OCI-M2 (cell line): ENCODE data around the gene ATP11C.
"Not testable (repeated sequence)": the region's sequence is repeated elsewhere in the genome, so short reads cannot be mapped to it uniquely, and the experiment has no call there.

Experiments
- DNase-seq: peaks from one replicate; lab custom pipeline; 2025; ENCODE audit not compliant: unreplicated experiment; lab: John Stamatoyannopoulos, UW

Gene ATP11C

GRCh38 chrX:139924696-139925095 lies 8.2 kb downstream of the ATP11C start:
- no peak for DNase-seq

DNA sequence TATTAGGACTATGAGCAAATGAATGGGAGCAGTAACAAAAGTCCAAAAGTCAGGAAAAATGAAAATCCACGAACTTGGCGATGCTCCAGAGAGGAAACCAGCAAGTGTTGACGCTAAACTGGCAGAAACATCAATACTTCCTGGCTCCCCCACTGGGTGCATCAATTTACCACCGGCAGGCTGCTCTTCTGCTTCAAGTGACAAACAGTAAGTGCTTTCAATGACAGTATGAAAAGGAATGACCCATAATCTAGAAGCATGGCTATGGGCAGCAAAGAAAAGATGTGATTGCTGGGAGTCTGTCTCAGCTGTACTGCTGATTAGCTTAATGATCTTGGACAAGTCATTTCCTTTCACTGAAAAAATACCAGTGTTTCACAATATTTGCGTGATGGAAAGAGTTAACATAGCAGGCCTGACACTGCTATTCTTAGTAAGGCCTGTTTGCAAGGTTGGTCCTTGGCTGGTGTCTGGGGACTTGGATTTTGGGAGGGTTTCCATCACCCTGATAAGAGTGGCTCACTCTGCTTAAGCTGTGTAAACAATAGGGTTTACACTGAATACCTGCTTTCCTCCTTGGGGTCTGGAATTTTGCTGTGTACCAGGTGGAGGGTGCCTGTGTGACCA lies 8.7 kb downstream of the ATP11C start:
- no peak for DNase-seq

- not testable (repeated sequence) for DNase-seq
Measured at GRCh38 chrX:139921142-139921541, 11.7 kb downstream of the ATP11C start.

DNA sequence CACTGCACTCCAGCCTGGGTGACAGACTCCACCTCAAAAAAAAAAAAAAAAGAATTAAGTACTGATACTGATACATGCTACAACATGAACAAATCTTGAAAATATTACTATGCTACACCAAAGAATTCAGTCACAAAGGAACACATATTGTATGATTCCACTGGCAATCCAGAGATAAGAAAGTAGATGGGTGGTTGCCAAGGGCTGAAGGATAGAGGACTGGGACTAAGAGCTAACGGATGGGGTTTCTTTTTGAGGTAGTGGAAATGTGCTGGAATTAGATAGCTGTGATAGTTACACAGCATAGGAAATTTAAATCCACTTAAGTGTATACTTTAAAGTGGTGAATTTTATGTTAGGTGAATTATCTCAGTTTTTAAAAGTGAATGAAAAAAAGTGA lies 12.5 kb downstream of the ATP11C start:
- DNase-seq = no peak

GRCh38 chrX:139914421-139914820 lies 18.4 kb downstream of the ATP11C start:
- DNase-seq = no peak

DNA sequence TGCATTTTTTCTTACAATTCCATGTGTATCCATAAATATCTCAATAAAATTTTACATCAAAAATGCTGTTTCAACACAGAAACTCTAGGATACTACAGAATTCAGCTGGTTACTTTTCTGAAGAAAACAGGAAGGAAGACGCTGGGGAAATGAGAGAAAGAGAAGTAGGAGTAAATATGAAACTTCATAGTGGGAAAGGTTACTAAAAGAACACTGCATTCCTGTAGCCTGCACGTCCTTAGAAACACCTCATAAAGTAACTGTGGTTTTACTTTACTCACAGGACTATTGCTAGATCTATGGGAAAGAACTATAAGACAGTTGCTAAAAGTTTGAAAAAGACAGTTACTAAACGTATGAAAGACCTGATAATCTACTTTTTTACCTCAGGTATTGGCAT lies 23.1 kb downstream of the ATP11C start:
- DNase-seq = no peak

DNA sequence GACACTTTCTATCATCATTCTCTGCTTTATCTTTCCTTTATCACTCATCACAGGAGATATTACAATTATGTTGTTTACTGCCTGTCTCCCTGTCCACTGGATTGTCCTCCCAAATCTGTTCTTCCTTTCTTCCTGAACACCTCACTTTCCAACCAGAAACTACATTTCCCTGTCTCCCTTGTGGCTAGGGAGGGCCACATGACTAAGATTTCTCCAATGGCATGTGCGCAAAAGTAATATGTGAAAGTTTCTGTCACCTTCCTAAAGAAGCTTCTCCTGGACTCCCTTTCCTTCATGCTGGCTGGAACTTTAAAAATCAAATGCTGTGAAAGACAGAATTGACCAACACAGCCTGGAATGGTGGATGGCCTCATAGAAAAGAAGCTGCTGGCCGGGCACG lies 25.8 kb downstream of the ATP11C start:
- no peak for DNase-seq

DNA sequence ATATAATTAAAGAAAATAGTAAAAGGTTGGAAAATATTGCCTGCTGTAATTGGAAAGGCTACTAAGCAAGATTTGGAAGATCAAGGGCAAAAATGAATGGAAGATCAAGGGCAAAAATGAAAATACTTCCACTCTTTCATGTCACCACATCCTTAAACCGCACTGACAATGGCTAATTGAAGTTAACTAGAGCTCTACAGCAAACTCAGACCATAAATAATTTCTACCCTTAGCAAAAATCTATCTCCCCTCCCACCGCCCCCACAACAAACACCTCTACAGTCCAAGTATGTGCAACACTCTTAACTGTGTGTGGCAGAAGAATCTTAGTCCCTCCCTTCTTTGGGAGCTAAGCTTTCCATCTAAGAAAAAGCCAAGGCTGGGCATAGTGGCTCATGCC lies 27.1 kb downstream of the ATP11C start:
- DNase-seq = no peak

- DNase-seq = no peak
Measured at GRCh38 chrX:139905051-139905450, 27.8 kb downstream of the ATP11C start.

GRCh38 chrX:139903210-139903609 lies 29.6 kb downstream of the ATP11C start:
- DNase-seq = no peak

- DNase-seq = no peak
Measured at GRCh38 chrX:139902559-139902958, 30.3 kb downstream of the ATP11C start.

- DNase-seq = no peak
Measured at GRCh38 chrX:139898334-139898733, 34.5 kb downstream of the ATP11C start.

GRCh38 chrX:139892512-139892911 lies 40.3 kb downstream of the ATP11C start:
- no peak for DNase-seq

DNA sequence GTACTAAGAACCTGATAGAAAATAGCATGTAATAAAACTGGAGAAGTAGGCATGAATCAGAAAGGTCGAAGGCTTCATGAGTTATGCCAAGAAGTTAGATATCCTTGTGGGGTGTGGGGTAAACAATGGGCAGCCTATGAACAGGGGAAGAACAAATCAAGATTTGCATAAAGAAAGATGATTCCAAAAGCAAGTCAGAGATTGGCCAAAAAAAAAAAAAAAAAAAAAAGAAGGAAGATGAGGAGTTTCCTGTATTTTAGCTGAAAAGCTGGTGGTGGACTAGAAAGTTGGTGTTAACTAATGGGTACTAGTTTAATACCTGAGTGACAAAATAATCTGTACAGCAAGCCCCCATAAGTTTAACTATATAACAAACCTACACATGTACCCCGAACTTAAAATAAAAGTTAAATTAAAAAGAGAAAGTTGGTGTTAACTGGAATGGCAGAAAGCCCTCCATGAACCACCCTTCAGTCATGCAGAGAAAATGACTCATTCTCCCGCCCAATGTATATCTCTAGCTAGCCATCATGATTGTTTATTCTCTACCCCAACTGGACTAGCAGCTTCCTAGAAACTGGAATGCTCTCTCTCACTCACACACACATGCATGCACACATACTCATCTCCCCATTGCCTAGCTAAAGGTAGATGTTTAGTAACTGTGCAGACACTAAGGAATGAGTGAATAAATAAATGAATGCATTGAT lies 41.7 kb downstream of the ATP11C start:
- DNase-seq = no peak

- no peak for DNase-seq
Measured at GRCh38 chrX:139889760-139890159, 43.1 kb downstream of the ATP11C start.

DNA sequence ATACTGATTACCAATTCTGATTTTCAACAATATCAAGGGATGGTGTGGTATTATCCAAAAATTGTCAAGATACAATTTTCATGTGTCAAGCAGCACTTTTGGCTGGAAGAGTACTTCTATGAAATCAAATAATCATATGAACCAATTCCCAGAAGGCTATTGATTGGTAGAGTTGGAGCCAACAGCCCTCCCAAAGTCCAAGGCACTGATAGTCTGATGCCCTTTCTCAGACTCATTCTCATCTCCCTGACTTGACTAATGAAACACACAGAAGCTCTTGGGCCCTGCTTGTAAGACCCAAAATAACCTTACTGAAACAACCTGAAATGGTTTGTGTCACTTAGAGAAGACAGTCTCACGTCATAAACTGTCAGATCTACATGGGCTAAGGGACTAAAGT lies 48.9 kb downstream of the ATP11C start:
- DNase-seq = no peak

- no peak for DNase-seq
Measured at GRCh38 chrX:139882299-139882698, 50.6 kb downstream of the ATP11C start.

- DNase-seq = no peak
Measured at GRCh38 chrX:139881572-139881971, 51.3 kb downstream of the ATP11C start.

DNA sequence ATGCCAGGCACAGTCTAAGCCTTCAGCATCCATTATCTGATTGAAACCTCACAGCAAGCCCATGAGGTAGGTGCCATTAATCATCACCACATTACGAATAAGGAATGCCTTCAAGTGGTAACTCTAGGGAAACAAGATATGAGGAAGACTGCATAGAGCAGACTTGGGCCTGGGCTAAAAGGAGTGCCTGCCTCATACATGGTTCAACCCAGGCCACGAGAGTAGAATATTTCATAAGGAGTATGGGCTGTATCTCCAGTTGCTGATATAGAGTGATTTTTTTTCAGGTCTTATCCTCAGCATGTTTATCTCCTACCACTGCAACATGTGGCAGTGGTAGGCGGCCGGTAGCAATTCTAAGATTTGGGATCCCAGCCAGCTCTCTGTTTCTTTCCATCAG lies 51.7 kb downstream of the ATP11C start:
- no peak for DNase-seq

DNA sequence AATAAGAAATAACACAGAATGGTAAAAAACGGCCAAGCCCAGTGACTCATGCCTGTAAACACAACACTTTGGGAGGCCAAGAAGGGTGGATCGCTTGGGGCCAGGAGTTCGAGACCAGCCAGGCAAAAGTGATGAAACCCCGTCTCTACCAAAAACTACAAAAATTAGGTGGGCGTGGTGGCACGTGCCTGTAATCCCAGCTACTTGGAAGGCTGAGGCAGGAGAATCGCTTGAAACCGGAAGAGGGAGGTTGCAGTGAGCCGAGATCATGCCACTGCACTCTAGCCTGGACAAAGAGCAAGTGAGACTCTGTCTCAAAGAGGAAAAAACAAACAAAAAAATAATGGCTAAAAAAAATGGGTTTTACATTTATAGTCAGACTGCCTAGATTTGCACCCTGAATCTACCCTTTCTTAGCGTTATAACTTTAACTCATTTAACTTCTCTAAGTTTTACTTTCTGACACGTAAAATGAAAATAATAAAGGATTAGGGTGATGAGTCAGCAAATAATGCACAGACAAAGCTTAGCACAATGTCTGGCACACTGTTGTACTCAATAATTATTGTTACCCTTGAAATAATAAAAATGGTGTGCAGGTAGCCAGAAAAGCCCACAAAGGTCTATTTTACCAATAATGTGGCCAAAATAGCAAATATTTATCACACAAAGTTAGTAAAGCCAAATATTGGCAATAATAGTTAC lies 55.0 kb downstream of the ATP11C start:
- no peak for DNase-seq

DNA sequence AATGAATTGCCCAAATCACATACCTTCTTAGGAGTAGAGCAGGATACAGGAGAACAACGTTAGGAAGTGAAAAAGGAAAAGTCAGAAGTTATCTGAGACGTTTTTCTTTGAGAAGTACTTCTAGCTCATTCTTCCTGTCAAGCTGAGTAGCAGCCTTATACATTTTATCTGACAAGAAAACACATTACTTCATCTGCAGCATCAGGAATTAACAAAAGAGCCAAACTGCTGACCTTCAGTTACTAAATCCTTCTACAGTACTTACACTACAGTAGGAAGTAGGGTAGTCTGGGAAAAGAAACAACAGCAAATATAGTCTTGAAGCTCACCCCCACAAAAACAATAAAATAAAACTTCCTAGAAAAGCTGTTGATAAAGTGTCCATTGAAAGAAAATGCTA lies 57.0 kb downstream of the ATP11C start:
- DNase-seq = no peak

DNA sequence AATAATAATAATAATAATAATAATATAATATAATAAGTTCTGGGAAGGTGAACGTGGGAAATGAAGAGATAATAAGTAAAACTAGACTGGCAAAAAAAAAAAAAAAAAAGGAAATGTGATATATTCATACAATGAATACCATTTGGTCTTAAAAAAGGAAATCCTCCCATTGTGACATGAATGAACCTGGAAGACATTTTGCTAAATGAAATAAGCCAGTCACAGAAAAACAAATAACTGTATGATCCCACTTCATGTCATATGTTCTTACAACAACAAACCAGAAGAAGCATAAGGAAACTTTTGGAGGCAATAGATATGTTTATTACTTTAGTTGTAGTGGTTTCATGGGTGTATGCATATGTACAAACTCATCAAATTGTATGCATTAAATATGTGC lies 63.1 kb downstream of the ATP11C start:
- DNase-seq = no peak
